WTC11 (cell line): ENCODE data around the gene APMAP. TPM values are rescaled to one million over a fixed set of nuclear protein-coding genes. Genes with fewer than 3 reads are reported as not detected.

ENCODE experiments used
- ATAC-seq: fragments of 200-7000 bp; cut with Tn5 transposase; 2 replicates; pipeline ENCODE4 v1.10.0; 2021; ENCODE audit warnings: mild to moderate bottlenecking, moderate library complexity
- CTCF ChIA-PET: fragments of 300-600 bp; sonication (Branson Sonifier 250); formaldehyde crosslinking; loops from one replicate; lab custom pipeline; 2021; ENCODE audit warnings: antibody characterized with exemption; lab: Charles Lee
- POLR2A ChIA-PET: fragments of 350-600 bp; sonication (Branson Sonifier 250); formaldehyde crosslinking; loops from one replicate; lab custom pipeline; 2021; ENCODE audit warnings: antibody characterized with exemption; lab: Charles Lee
- DNase-seq: peaks from one replicate; pipeline ENCODE4 v3.0.0; 2021; ENCODE audit warnings: low spot score
- H3K27ac Mint-ChIP-seq: 2 replicates; pipeline ENCODE4 v1.8.0; 2021; ENCODE audit warnings: mixed read lengths
- H3K27me3 Mint-ChIP-seq: 2 replicates; pipeline ENCODE4 v1.8.0; 2021; ENCODE audit warnings: low read depth, mild to moderate bottlenecking, moderate library complexity, mixed read lengths
- H3K36me3 Mint-ChIP-seq: 2 replicates; pipeline ENCODE4 v1.8.0; 2021; ENCODE audit warnings: mixed read lengths
- H3K4me1 Mint-ChIP-seq: 2 replicates; pipeline ENCODE4 v1.8.0; 2022; ENCODE audit warnings: mixed read lengths
- H3K4me3 Mint-ChIP-seq: 2 replicates; pipeline ENCODE4 v1.8.0; 2021; ENCODE audit warnings: mild to moderate bottlenecking, moderate library complexity, mixed read lengths
- H3K9me3 Mint-ChIP-seq: 2 replicates; pipeline ENCODE4 v1.8.0; 2021; ENCODE audit warnings: mixed read lengths
- ATF1 ChIP-seq: sonication (generic); formaldehyde crosslinking; IDR thresholded peaks from 2 replicates; pipeline ENCODE4 v1.8.1; 2023; ENCODE audit warnings: mild to moderate bottlenecking, moderate library complexity, missing genetic modification reagents
- ESRRA ChIP-seq: sonication (generic); formaldehyde crosslinking; IDR thresholded peaks from 2 replicates; pipeline ENCODE4 v1.8.1; 2022; ENCODE audit warnings: mild to moderate bottlenecking, missing genetic modification reagents, borderline replicate concordance
- JUN ChIP-seq: sonication (generic); formaldehyde crosslinking; IDR thresholded peaks from 2 replicates; pipeline ENCODE4 v1.8.0; 2023; ENCODE audit warnings: mild to moderate bottlenecking, missing genetic modification reagents
- KAT7 ChIP-seq: sonication (generic); formaldehyde crosslinking; IDR thresholded peaks from 2 replicates; pipeline ENCODE4 v1.8.1; 2023; ENCODE audit warnings: missing genetic modification reagents, mild to moderate bottlenecking, borderline replicate concordance
- MXD4 ChIP-seq: fragments of 250-450 bp; sonication (Bioruptor Pico); IDR thresholded peaks from 2 replicates; pipeline ENCODE4 v1.8.0; 2021; ENCODE audit warnings: mild to moderate bottlenecking, moderate library complexity, borderline replicate concordance
- SP1 ChIP-seq: sonication (generic); formaldehyde crosslinking; conservative IDR thresholded peaks from 2 replicates; pipeline ENCODE4 v1.8.1; 2022; ENCODE audit warnings: missing genetic modification reagents
- ZNF416 ChIP-seq: fragments of 250-450 bp; sonication (Bioruptor Pico); IDR thresholded peaks from 2 replicates; pipeline ENCODE4 v1.9.0; 2021; ENCODE audit warnings: mild to moderate bottlenecking, inconsistent platforms
- total RNA-seq: library from RNA; stranded (reverse); gene quantifications from 3 replicates; pipeline ENCODE4 v1.2.3, GENCODE V29; 2021
- TF ChIP-seq, protein P1 (sequence below): fragments of 250-450 bp; sonication (Bioruptor Pico); IDR thresholded peaks from 2 replicates; pipeline ENCODE4 v1.9.0; 2021; ENCODE audit warnings: mild to moderate bottlenecking, borderline replicate concordance
- TF ChIP-seq, protein P2 (sequence below): fragments of 250-450 bp; sonication (Bioruptor Pico); IDR thresholded peaks from 2 replicates; pipeline ENCODE4 v1.8.0; 2021; ENCODE audit warnings: mild to moderate bottlenecking
- TF ChIP-seq, protein P3 (sequence below): sonication (generic); formaldehyde crosslinking; IDR thresholded peaks from 2 replicates; pipeline ENCODE4 v1.8.1; 2023; ENCODE audit warnings: mild to moderate bottlenecking, missing genetic modification reagents, moderate library complexity
- TF ChIP-seq, protein P4 (sequence below): fragments of 250-450 bp; sonication (Bioruptor Pico); IDR thresholded peaks from 2 replicates; pipeline ENCODE4 v2.1.2; 2022; ENCODE audit warnings: mild to moderate bottlenecking, moderate library complexity
- TF ChIP-seq, protein P5 (sequence below): sonication (generic); formaldehyde crosslinking; IDR thresholded peaks from 2 replicates; pipeline ENCODE4 v1.8.0; 2022; ENCODE audit warnings: missing genetic modification reagents

APMAP gene
- total RNA-seq, 1 experiment from 2014 or later, result 55.3 TPM

DNA sequence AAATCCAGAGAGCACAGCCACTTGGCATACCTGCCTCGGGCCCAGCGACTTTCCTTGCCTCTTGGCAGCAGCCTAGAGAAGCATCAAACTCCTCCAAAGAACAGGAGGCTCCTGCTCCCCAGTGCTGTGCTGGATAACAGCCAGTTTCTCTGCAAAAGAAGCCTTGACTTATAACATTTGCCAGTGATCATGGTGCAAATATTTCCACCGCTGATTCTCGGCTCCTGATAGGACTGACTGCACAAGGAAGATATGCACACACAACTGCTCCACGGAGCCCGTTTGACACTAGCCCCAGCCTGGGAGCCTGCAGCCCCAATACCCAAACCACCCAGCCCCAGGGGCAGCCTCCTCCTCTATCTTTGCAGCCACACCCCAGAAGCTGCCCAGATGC lies 47.9 kb upstream of the APMAP start:
- no peaks in the 10 kb centered on the region for H3K9me3 Mint-ChIP-seq
- ATAC-seq (no peak), DNase-seq (no peak)
- no peak overlapping the region for H3K4me3 Mint-ChIP-seq
- ChIA-PET CTCF (no interaction called here), POLR2A (no interaction called here)
- H3K27ac Mint-ChIP-seq, result no peak overlapping the region
- peaks cover 5% of the 10 kb centered on the region for H3K4me1 Mint-ChIP-seq
- no peaks in the 10 kb centered on the region; the same call in 1 of the 2 replicates for H3K27me3 Mint-ChIP-seq
- no peaks in the 10 kb centered on the region for H3K36me3 Mint-ChIP-seq
- TF ChIP-seq MXD4 (CRISPR knock-in tag), result no peak
- TF ChIP-seq ESRRA (CRISPR knock-in tag), result no peak
- TF ChIP-seq, protein P1, sequence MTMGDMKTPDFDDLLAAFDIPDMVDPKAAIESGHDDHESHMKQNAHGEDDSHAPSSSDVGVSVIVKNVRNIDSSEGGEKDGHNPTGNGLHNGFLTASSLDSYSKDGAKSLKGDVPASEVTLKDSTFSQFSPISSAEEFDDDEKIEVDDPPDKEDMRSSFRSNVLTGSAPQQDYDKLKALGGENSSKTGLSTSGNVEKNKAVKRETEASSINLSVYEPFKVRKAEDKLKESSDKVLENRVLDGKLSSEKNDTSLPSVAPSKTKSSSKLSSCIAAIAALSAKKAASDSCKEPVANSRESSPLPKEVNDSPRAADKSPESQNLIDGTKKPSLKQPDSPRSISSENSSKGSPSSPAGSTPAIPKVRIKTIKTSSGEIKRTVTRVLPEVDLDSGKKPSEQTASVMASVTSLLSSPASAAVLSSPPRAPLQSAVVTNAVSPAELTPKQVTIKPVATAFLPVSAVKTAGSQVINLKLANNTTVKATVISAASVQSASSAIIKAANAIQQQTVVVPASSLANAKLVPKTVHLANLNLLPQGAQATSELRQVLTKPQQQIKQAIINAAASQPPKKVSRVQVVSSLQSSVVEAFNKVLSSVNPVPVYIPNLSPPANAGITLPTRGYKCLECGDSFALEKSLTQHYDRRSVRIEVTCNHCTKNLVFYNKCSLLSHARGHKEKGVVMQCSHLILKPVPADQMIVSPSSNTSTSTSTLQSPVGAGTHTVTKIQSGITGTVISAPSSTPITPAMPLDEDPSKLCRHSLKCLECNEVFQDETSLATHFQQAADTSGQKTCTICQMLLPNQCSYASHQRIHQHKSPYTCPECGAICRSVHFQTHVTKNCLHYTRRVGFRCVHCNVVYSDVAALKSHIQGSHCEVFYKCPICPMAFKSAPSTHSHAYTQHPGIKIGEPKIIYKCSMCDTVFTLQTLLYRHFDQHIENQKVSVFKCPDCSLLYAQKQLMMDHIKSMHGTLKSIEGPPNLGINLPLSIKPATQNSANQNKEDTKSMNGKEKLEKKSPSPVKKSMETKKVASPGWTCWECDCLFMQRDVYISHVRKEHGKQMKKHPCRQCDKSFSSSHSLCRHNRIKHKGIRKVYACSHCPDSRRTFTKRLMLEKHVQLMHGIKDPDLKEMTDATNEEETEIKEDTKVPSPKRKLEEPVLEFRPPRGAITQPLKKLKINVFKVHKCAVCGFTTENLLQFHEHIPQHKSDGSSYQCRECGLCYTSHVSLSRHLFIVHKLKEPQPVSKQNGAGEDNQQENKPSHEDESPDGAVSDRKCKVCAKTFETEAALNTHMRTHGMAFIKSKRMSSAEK (CRISPR knock-in tag), result no peak
- TF ChIP-seq, protein P2, sequence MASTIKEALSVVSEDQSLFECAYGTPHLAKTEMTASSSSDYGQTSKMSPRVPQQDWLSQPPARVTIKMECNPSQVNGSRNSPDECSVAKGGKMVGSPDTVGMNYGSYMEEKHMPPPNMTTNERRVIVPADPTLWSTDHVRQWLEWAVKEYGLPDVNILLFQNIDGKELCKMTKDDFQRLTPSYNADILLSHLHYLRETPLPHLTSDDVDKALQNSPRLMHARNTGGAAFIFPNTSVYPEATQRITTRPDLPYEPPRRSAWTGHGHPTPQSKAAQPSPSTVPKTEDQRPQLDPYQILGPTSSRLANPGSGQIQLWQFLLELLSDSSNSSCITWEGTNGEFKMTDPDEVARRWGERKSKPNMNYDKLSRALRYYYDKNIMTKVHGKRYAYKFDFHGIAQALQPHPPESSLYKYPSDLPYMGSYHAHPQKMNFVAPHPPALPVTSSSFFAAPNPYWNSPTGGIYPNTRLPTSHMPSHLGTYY (CRISPR knock-in tag), result no peak
- TF ChIP-seq SP1, result no peak
- no peak for TF ChIP-seq ZNF416
- no peak for TF ChIP-seq ATF1 (CRISPR knock-in tag)
- TF ChIP-seq, protein P3, sequence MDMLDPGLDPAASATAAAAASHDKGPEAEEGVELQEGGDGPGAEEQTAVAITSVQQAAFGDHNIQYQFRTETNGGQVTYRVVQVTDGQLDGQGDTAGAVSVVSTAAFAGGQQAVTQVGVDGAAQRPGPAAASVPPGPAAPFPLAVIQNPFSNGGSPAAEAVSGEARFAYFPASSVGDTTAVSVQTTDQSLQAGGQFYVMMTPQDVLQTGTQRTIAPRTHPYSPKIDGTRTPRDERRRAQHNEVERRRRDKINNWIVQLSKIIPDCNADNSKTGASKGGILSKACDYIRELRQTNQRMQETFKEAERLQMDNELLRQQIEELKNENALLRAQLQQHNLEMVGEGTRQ, result no peak

DNA sequence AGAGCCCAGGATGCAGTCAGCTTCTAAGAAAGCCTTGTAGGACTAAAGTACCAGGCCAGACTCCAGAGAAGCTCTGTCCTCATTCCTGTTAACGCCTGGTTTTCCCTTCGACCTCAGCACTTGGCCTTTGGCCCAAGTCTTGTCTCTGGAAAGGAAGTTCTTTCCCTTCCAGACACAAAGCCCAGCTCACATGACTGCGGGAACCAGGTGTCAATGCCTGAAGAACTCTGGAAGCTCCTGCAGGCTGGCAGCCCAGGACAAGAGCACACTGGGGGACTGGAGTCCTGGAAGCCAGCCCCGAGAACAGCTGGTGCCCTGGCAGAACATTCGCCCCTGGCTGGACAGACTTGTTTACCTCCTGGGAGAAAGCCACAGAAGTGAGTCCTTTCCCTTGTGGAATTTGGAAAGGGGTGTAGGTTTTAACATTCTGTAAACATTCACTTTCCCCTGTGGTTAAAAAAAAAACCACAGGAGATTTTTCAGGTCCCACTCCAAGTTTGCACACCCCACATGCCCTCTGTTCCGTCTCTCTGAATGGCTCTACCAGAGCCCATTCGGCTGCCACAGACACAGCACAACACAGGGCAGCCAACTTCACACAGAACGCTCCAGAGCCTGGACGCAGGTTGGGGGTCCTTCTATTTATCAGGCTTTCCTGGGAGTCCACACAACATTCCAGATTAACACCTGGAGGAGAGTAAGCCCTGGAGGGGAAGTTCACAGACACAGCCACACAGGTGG lies 47.3 kb upstream of the APMAP start:
- no peaks in the 10 kb centered on the region for H3K9me3 Mint-ChIP-seq
- TF ChIP-seq KAT7 (CRISPR knock-in tag) (no peak), JUN (CRISPR knock-in tag) (no peak)
- TF ChIP-seq, protein P4, sequence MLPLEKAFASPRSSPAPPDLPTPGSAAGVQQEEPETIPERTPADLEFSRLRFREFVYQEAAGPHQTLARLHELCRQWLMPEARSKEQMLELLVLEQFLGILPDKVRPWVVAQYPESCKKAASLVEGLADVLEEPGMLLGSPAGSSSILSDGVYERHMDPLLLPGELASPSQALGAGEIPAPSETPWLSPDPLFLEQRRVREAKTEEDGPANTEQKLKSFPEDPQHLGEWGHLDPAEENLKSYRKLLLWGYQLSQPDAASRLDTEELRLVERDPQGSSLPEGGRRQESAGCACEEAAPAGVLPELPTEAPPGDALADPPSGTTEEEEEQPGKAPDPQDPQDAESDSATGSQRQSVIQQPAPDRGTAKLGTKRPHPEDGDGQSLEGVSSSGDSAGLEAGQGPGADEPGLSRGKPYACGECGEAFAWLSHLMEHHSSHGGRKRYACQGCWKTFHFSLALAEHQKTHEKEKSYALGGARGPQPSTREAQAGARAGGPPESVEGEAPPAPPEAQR (CRISPR knock-in tag), result no peak
- TF ChIP-seq, protein P5, sequence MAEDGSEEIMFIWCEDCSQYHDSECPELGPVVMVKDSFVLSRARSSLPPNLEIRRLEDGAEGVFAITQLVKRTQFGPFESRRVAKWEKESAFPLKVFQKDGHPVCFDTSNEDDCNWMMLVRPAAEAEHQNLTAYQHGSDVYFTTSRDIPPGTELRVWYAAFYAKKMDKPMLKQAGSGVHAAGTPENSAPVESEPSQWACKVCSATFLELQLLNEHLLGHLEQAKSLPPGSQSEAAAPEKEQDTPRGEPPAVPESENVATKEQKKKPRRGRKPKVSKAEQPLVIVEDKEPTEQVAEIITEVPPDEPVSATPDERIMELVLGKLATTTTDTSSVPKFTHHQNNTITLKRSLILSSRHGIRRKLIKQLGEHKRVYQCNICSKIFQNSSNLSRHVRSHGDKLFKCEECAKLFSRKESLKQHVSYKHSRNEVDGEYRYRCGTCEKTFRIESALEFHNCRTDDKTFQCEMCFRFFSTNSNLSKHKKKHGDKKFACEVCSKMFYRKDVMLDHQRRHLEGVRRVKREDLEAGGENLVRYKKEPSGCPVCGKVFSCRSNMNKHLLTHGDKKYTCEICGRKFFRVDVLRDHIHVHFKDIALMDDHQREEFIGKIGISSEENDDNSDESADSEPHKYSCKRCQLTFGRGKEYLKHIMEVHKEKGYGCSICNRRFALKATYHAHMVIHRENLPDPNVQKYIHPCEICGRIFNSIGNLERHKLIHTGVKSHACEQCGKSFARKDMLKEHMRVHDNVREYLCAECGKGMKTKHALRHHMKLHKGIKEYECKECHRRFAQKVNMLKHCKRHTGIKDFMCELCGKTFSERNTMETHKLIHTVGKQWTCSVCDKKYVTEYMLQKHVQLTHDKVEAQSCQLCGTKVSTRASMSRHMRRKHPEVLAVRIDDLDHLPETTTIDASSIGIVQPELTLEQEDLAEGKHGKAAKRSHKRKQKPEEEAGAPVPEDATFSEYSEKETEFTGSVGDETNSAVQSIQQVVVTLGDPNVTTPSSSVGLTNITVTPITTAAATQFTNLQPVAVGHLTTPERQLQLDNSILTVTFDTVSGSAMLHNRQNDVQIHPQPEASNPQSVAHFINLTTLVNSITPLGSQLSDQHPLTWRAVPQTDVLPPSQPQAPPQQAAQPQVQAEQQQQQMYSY (CRISPR knock-in tag), result no peak
- TF ChIP-seq, all 79 proteins: peak for 0
- Mint-ChIP-seq H3K36me3 (no peaks in the 10 kb centered on the region), H3K4me3 (no peak overlapping the region), H3K27ac (no peak overlapping the region), H3K27me3 (no peaks in the 10 kb centered on the region; the same call in 1 of the 2 replicates), H3K4me1 (peaks cover 5% of the 10 kb centered on the region)
- ATAC-seq (no peak), DNase-seq (no peak)
- CTCF ChIA-PET, result interaction anchor here (1.0 kb wide), 1 partner anchor 26 kb away, joined by 3 read pairs; no protein-coding TSS in a partner anchor
- POLR2A ChIA-PET, result no interaction called here
